ENCODE data around the gene RHOT2. TPM values are rescaled to one million over a fixed set of nuclear protein-coding genes. Genes with fewer than 3 reads are reported as not detected.

Gene RHOT2
- total RNA-seq, 1 donor from 2014 or later = 165 TPM

- no peaks in the 10 kb centered on the region for H3K27me3 Mint-ChIP-seq (ENCODE audit: insufficient read depth)
- H3K4me3 Mint-ChIP-seq = no peak overlapping the region
- no peak overlapping the region for H3K27ac Mint-ChIP-seq
- no peaks in the 10 kb centered on the region for H3K4me1 Mint-ChIP-seq (ENCODE audit: low read depth)
- H3K9me3 Mint-ChIP-seq = no peaks in the 10 kb centered on the region
- H3K36me3 Mint-ChIP-seq (ENCODE audit: low read depth) = no peaks in the 10 kb centered on the region
- intact Hi-C loops (cut with micrococcal nuclease) = loop anchor here (1.0 to 2.0 kb wide), 5 partner anchors 11 to 71 kb away; partner anchors contain the start of genes MCRIP2 and WDR90
- DNase-seq (ENCODE audit: low spot score) = no peak
These were observed 7.8 kb upstream of the RHOT2 start for GRCh38 chr16:660132-660458.

GRCh38 chr16:660459-661183 lies 7.3 kb upstream of the RHOT2 start:
- H3K9me3 Mint-ChIP-seq = no peaks in the 10 kb centered on the region
- H3K36me3 Mint-ChIP-seq (ENCODE audit: low read depth) = no peaks in the 10 kb centered on the region
- peak overlapping the region; percentile 5 for H3K4me3 Mint-ChIP-seq
- H3K27ac Mint-ChIP-seq = no peak overlapping the region
- intact Hi-C loops (cut with micrococcal nuclease) = loop anchor here (1.0 to 2.0 kb wide), 5 partner anchors 11 to 72 kb away; partner anchors contain the start of genes MCRIP2 and WDR90
- H3K27me3 Mint-ChIP-seq (ENCODE audit: insufficient read depth) = no peaks in the 10 kb centered on the region
- peak; percentile 53 for DNase-seq (ENCODE audit: low spot score)
- H3K4me1 Mint-ChIP-seq (ENCODE audit: low read depth) = no peaks in the 10 kb centered on the region

GRCh38 chr16:661184-661821 lies 6.6 kb upstream of the RHOT2 start:
- Mint-ChIP-seq H3K4me1 (ENCODE audit: low read depth) (no peaks in the 10 kb centered on the region), H3K27ac (no peak overlapping the region), H3K9me3 (no peaks in the 10 kb centered on the region), H3K36me3 (ENCODE audit: low read depth) (no peaks in the 10 kb centered on the region), H3K4me3 (peak overlapping the region; percentile 5), H3K27me3 (ENCODE audit: insufficient read depth) (no peaks in the 10 kb centered on the region)
- DNase-seq (ENCODE audit: low spot score) = no peak
- intact Hi-C loops (cut with micrococcal nuclease) = loop anchor here (2.0 kb wide), 1 partner anchor 73 kb away; no protein-coding TSS in a partner anchor

- Mint-ChIP-seq H3K4me3 (no peak overlapping the region), H3K27me3 (ENCODE audit: insufficient read depth) (no peaks in the 10 kb centered on the region)
- intact Hi-C loops (cut with micrococcal nuclease) = no loop called here
These were observed 5.8 kb upstream of the RHOT2 start for GRCh38 chr16:662095-662494.

GRCh38 chr16:662597-662996 lies 5.3 kb upstream of the RHOT2 start:
- intact Hi-C loops (cut with micrococcal nuclease) = no loop called here
- no peak for DNase-seq (ENCODE audit: low spot score)
- Mint-ChIP-seq H3K9me3 (no peaks in the 10 kb centered on the region), H3K4me1 (ENCODE audit: low read depth) (peaks cover 2% of the 10 kb centered on the region), H3K27me3 (ENCODE audit: insufficient read depth) (no peaks in the 10 kb centered on the region), H3K4me3 (no peak overlapping the region), H3K27ac (peak overlapping the region; percentile 5), H3K36me3 (ENCODE audit: low read depth) (no peaks in the 10 kb centered on the region)

More at GRCh38 chr16:662095-662494, 5.8 kb upstream of the RHOT2 start:
- no peak for DNase-seq (ENCODE audit: low spot score)
- H3K27ac Mint-ChIP-seq = no peak overlapping the region
- H3K9me3 Mint-ChIP-seq = no peaks in the 10 kb centered on the region
- H3K4me1 Mint-ChIP-seq (ENCODE audit: low read depth) = no peaks in the 10 kb centered on the region
- H3K36me3 Mint-ChIP-seq (ENCODE audit: low read depth) = no peaks in the 10 kb centered on the region

GRCh38 chr16:666572-666971 lies 1.4 kb upstream of the RHOT2 start:
- H3K36me3 Mint-ChIP-seq (ENCODE audit: low read depth) = peaks cover 5% of the 10 kb centered on the region
- no peaks in the 10 kb centered on the region for H3K27me3 Mint-ChIP-seq (ENCODE audit: insufficient read depth)
- no peak overlapping the region for H3K4me3 Mint-ChIP-seq
- intact Hi-C loops (cut with micrococcal nuclease) = no loop called here
- no peaks in the 10 kb centered on the region for H3K9me3 Mint-ChIP-seq
- peaks cover 4% of the 10 kb centered on the region for H3K4me1 Mint-ChIP-seq (ENCODE audit: low read depth)
- H3K27ac Mint-ChIP-seq = no peak overlapping the region
- no peak for DNase-seq (ENCODE audit: low spot score)

- H3K27me3 Mint-ChIP-seq (ENCODE audit: insufficient read depth) = no peaks in the 10 kb centered on the region
- peaks cover 5% of the 10 kb centered on the region for H3K36me3 Mint-ChIP-seq (ENCODE audit: low read depth)
- no peak for DNase-seq (ENCODE audit: low spot score)
- intact Hi-C loops (cut with micrococcal nuclease) = loop anchor here (1.0 kb wide), 1 partner anchor 13 kb away; the partner anchor contains the start of gene STUB1
- H3K4me1 Mint-ChIP-seq (ENCODE audit: low read depth) = peaks cover 4% of the 10 kb centered on the region
- H3K27ac Mint-ChIP-seq = peak overlapping the region; percentile 86
- H3K9me3 Mint-ChIP-seq = no peaks in the 10 kb centered on the region
- peak overlapping the region; percentile 76 for H3K4me3 Mint-ChIP-seq
These were observed 686 bp upstream of the RHOT2 start for GRCh38 chr16:667113-667779.

- Mint-ChIP-seq H3K9me3 (no peaks in the 10 kb centered on the region), H3K27ac (no peak overlapping the region), H3K36me3 (ENCODE audit: low read depth) (peaks cover 11% of the 10 kb centered on the region), H3K27me3 (ENCODE audit: insufficient read depth) (no peaks in the 10 kb centered on the region), H3K4me3 (peak overlapping the region; percentile 85), H3K4me1 (ENCODE audit: low read depth) (peaks cover 4% of the 10 kb centered on the region)
- intact Hi-C loops (cut with micrococcal nuclease) = loop anchor here (1.0 kb wide), 1 partner anchor 32 kb away; the partner anchor contains the start of gene METTL26
- DNase-seq (ENCODE audit: low spot score) = no peak
These were observed 713 bp downstream of the RHOT2 start for GRCh38 chr16:668519-669171.

GRCh38 chr16:669666-670065 lies 1.7 kb downstream of the RHOT2 start:
- H3K27ac Mint-ChIP-seq = no peak overlapping the region
- no peaks in the 10 kb centered on the region for H3K27me3 Mint-ChIP-seq (ENCODE audit: insufficient read depth)
- H3K4me1 Mint-ChIP-seq (ENCODE audit: low read depth) = peaks cover 4% of the 10 kb centered on the region
- H3K36me3 Mint-ChIP-seq (ENCODE audit: low read depth) = peaks cover 11% of the 10 kb centered on the region
- no peak for DNase-seq (ENCODE audit: low spot score)
- peak overlapping the region; percentile 85 for H3K4me3 Mint-ChIP-seq
- intact Hi-C loops (cut with micrococcal nuclease) = no loop called here
- no peaks in the 10 kb centered on the region for H3K9me3 Mint-ChIP-seq

GRCh38 chr16:670485-671352 lies 2.8 kb downstream of the RHOT2 start:
- peak overlapping the region; percentile 85 for H3K4me3 Mint-ChIP-seq
- peaks cover 7% of the 10 kb centered on the region for H3K27me3 Mint-ChIP-seq (ENCODE audit: insufficient read depth)

GRCh38 chr16:671353-672131 lies 3.6 kb downstream of the RHOT2 start:
- DNase-seq (ENCODE audit: low spot score) = no peak
- Mint-ChIP-seq H3K27ac (no peak overlapping the region), H3K27me3 (ENCODE audit: insufficient read depth) (peaks cover 7% of the 10 kb centered on the region), H3K36me3 (ENCODE audit: low read depth) (peaks cover 11% of the 10 kb centered on the region), H3K4me3 (peak overlapping the region; percentile 15), H3K4me1 (ENCODE audit: low read depth) (peaks cover 4% of the 10 kb centered on the region), H3K9me3 (no peaks in the 10 kb centered on the region)
- intact Hi-C loops (cut with micrococcal nuclease) = no loop called here

More at GRCh38 chr16:670485-671352, 2.8 kb downstream of the RHOT2 start:
- no peak overlapping the region for H3K27ac Mint-ChIP-seq
- peaks cover 4% of the 10 kb centered on the region for H3K4me1 Mint-ChIP-seq (ENCODE audit: low read depth)
- no peaks in the 10 kb centered on the region for H3K9me3 Mint-ChIP-seq
- H3K36me3 Mint-ChIP-seq (ENCODE audit: low read depth) = peaks cover 11% of the 10 kb centered on the region
- DNase-seq (ENCODE audit: low spot score) = no peak
- intact Hi-C loops (cut with micrococcal nuclease) = no loop called here
